Effector memory CD8-positive, alpha-beta T cell (primary cell): Measurements from ENCODE around the gene CORO1C.
A peak's percentile ranks its signal among the peaks of the same experiment; 100 is the strongest.

Experiments
- ATAC-seq: fragments of 150-1000 bp; cut with Tn5 transposase; replicated peaks from 2 replicates; pipeline ENCODE4 v1.10.0; 2021; ENCODE audit warnings: mild to moderate bottlenecking, moderate library complexity
- DNase-seq, 3 experiments: peaks; one replicate each; pipeline ENCODE4 v3.0.0; 2021
- H3K27ac Mint-ChIP-seq, 2 donors: one replicate each; pipeline ENCODE4 v1.8.0; 2022; ENCODE audit warnings: mild to moderate bottlenecking in 2 of 2, mixed read lengths in 2 of 2, moderate library complexity in 2 of 2
- H3K27me3 Mint-ChIP-seq, 2 donors: one replicate each; pipeline ENCODE4 v1.8.0; 2022; ENCODE audit warnings: mixed read lengths in 2 of 2
- H3K36me3 Mint-ChIP-seq: one replicate; pipeline ENCODE4 v1.8.0; 2022; ENCODE audit warnings: mild to moderate bottlenecking, moderate library complexity, mixed read lengths; ENCODE audit not compliant: insufficient read depth
- H3K4me1 Mint-ChIP-seq, 2 donors: one replicate each; pipeline ENCODE4 v1.8.0; 2022; ENCODE audit warnings: low read depth in 2 of 2, mixed read lengths in 2 of 2
- H3K4me3 Mint-ChIP-seq, 2 donors: one replicate each; pipeline ENCODE4 v1.8.0; 2022; ENCODE audit warnings: mild to moderate bottlenecking in 2 of 2, mixed read lengths in 2 of 2, moderate library complexity in 2 of 2
- H3K9me3 Mint-ChIP-seq, 2 donors: one replicate each; pipeline ENCODE4 v1.8.0; 2022; ENCODE audit warnings: mixed read lengths in 2 of 2

The CORO1C gene

DNA sequence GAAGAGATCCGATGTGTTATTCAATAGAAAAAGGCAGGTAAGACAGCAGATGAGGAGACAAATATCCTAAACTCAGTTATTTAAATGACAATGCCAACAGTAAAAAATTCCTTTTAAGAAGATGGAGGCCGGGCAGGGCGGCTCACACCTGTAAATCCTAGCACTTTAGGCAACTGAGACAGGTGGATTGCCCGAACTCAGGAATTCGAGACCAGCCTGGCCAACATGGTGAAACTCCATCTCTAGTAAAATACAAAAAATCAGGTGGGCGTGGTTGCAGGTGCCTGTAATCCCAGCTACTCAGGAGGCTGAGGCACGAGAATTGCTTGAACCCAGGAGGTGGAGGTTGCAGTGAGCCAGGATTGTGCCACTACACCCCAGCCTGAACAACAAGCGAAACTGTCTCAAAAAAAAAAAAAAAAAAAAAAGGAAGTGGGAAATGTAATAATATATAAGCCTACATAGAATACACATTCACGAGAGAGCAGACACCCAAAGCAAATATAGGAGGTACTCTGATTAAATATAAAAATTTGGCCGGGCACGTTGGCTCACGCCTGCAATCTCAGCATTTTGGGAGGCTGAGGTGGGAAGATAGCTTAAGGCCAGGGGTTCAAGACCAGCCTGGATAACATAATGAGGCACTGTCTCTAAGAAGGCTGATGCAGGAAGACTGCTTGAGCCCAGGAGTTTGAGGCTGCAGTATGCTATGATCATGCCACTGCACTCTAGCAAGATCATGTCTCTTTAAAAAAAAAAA lies 19.0 kb downstream of the CORO1C start:
- H3K4me1 Mint-ChIP-seq = peaks cover 0 to 4% of the 10 kb centered on the region in 2 donors
- no peak for ATAC-seq
- H3K9me3 Mint-ChIP-seq = no peaks in the 10 kb centered on the region
- H3K36me3 Mint-ChIP-seq = peaks cover 5% of the 10 kb centered on the region
- no peak for DNase-seq
- no peak overlapping the region for H3K27ac Mint-ChIP-seq
- H3K4me3 Mint-ChIP-seq = no peak overlapping the region
- H3K27me3 Mint-ChIP-seq = no peaks in the 10 kb centered on the region

DNA sequence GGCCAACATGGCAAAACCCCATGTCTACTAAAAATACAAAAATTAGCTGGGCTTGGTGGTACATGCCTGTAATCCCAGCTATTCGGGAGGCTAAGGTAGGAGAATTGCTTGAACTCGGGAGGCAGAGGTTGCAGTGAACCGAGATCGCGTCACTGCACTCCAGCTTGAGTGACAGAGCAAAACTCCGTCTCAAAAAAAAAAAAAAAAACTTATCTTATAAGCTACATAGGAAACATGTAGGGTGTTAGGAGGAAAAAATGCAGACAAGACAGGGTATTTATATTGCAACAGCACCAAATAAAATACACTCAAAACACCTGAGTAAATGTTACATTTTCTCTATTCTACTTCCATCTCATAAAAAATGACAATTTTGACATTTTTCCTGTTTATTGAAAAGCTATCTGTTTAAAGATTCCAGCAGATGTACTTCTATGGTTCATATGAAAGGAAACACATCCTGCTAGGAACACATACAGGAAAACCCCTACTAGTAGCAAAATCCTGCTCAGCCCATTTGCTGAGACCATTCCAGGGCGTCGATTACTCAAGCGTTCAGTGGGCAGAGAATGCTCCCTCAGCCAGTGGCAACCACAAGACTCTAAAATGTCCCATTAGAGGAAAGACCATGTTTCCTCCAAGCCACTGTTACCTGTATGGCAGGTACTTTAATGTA lies 19.7 kb downstream of the CORO1C start:
- ATAC-seq (no peak), DNase-seq (no peak)
- Mint-ChIP-seq H3K9me3 (no peaks in the 10 kb centered on the region), H3K4me1 (peaks cover 0 to 4% of the 10 kb centered on the region in 2 donors), H3K4me3 (no peak overlapping the region), H3K36me3 (peaks cover 5% of the 10 kb centered on the region), H3K27ac (no peak overlapping the region), H3K27me3 (no peaks in the 10 kb centered on the region)

DNA sequence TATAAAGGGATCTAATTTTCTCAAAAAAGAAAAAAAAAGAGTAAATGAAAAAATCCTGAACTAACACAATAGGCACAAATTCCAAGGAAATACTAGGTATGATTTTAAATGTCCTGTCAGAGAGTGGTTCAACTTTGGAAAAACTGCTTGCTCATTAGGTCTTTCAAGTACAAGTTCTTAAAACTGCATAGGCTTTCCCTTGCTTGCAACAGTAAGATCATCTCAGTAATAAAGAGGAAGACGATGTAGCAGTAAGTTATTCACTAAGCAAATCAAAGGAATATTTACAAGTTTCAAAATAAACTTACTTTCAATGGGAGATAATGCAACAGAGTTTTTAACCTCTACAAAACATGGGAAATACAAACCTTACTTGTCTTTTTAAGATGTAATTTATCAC lies 21.6 kb downstream of the CORO1C start:
- ATAC-seq = no peak
- Mint-ChIP-seq H3K36me3 (peaks cover 5% of the 10 kb centered on the region), H3K4me3 (no peak overlapping the region), H3K9me3 (no peaks in the 10 kb centered on the region), H3K4me1 (peaks cover 0 to 4% of the 10 kb centered on the region in 2 donors), H3K27me3 (no peaks in the 10 kb centered on the region), H3K27ac (no peak overlapping the region)
- no peak for DNase-seq

DNA sequence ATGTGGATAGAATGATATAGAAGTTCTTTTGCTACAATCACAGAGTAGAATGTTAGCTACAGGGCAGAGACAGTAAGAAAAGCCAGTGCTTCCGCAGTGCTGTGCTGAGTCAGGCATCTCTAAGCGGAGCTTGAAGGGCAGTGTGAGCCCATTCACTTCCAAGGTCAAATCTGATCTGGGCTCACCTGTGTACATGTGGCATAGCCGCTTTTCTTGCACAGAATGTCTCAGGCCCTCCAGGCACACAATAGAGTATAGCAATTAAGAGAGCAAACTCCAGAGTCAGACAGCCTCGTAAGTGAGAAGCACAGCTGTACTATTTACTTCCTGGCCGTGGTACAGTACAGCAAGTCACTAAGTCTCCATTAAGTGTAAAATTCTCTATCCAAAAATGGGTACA lies 26.8 kb downstream of the CORO1C start:
- peaks cover 3 to 8% of the 10 kb centered on the region in 2 donors for H3K4me1 Mint-ChIP-seq
- no peak overlapping the region for H3K4me3 Mint-ChIP-seq
- no peaks in the 10 kb centered on the region for H3K27me3 Mint-ChIP-seq
- H3K27ac Mint-ChIP-seq = no peak overlapping the region
- H3K9me3 Mint-ChIP-seq = no peaks in the 10 kb centered on the region
- DNase-seq (no peak), ATAC-seq (no peak)
- no peaks in the 10 kb centered on the region for H3K36me3 Mint-ChIP-seq

DNA sequence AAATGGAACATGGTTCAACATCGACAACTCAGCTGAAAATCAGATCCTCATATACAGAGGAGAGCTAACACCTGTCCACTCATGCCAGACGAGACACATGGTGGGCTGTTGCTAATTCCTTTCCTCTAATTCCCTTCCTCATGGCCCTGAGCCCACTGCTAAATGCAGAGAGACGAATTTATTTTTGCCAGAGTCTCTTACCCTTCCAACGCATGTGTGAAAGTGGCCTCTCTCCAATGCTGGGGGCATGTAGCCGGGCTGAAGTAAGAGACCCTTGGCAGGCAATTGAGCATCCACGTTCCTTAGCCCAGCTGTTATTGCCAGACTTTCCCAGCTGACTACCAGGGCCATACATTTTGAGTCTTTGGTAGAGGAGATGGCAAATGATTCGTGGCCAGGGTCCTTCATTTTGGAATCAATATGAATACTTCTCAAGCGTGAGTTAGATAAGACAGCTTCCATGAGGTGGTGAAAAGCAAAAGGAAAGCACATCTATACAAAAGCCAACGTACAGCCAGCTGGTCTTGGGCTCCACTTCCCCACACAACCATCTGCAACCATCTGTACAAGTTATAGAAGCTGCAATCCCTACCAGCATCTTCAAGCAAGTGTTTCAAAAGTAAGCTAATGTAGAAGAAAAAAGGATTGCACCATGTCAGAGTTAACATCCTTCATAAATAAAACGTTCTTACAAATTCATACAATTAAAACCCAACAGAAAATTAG lies 28.6 kb downstream of the CORO1C start:
- H3K27ac Mint-ChIP-seq = no peak overlapping the region
- H3K27me3 Mint-ChIP-seq = no peaks in the 10 kb centered on the region
- DNase-seq (no peak), ATAC-seq (no peak)
- H3K4me3 Mint-ChIP-seq = no peak overlapping the region
- peaks cover 3% of the 10 kb centered on the region for H3K36me3 Mint-ChIP-seq
- H3K9me3 Mint-ChIP-seq = no peaks in the 10 kb centered on the region
- peaks cover 3 to 8% of the 10 kb centered on the region in 2 donors for H3K4me1 Mint-ChIP-seq

DNA sequence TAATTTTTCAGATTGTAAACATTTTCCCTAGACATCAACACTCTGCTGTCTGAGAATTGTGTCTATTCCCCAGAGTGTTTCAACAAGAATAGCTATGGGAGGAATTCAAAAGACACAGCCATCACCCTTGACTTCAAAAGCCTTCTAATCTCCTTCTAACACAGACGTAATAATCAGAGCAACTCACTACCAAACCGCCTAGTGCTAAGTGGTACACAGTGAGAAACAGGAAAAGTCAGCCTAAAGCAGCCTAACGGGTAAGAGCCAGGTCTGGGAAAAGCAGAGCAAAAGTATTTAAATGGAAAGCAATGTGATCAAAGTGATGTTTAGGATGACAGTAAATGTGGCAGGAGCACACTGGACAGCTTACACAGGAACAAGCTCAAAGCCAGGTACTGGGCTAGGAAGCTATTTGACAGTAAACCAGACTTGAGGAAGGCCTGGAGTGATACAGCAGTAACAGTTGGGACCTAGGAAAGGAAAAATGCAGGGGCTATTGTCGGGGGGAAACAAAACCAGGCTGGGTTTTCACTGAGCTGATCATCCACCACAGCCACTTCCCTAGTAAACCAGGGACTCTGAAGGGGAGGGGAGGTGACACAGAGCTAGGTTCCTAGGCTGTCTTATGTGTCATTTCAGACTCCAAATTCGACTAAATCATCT lies 29.4 kb downstream of the CORO1C start:
- H3K4me1 Mint-ChIP-seq = peaks cover 3 to 8% of the 10 kb centered on the region in 2 donors
- H3K36me3 Mint-ChIP-seq = peaks cover 3% of the 10 kb centered on the region
- no peaks in the 10 kb centered on the region for H3K27me3 Mint-ChIP-seq
- ATAC-seq (peak; percentile 35), DNase-seq (no peak)
- H3K27ac Mint-ChIP-seq = no peak overlapping the region
- H3K9me3 Mint-ChIP-seq = no peaks in the 10 kb centered on the region
- no peak overlapping the region for H3K4me3 Mint-ChIP-seq

DNA sequence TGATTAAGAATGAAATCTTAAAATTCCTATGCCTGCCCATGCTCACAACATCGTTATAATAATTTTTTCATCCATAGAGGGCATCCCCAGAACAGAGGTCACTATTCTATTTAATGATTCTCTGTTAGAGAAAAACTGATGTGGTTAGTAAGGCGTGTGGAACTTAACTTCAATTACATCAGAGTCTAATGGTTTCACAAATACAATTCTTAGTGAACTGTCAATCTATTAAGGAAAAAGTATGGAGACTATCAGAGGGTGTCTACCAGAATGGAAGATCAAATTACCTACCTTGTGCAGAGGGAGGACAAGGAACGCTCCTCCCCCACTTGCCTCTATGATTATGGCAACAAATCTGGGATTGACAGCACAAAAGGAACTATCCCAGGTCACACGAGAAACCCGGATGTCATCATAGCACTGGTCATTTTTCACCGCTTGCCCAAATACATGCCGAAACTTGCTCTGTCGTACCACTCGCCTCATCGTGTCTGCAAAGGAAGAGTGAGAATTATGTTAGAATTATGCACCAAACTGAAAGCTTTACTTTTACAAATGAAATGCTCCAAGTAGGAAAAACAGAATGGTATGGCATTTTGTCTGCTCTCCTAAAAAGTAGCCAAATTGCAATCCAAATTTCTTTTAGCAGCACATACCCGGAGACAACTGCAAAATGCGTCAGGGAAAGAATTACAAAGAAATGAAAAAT lies 30.3 kb downstream of the CORO1C start:
- H3K27me3 Mint-ChIP-seq = no peaks in the 10 kb centered on the region
- peaks cover 3% of the 10 kb centered on the region for H3K36me3 Mint-ChIP-seq
- no peak overlapping the region for H3K4me3 Mint-ChIP-seq
- DNase-seq (no peak), ATAC-seq (no peak)
- no peak overlapping the region for H3K27ac Mint-ChIP-seq
- H3K4me1 Mint-ChIP-seq = peaks cover 5 to 8% of the 10 kb centered on the region in 2 donors
- no peaks in the 10 kb centered on the region for H3K9me3 Mint-ChIP-seq

DNA sequence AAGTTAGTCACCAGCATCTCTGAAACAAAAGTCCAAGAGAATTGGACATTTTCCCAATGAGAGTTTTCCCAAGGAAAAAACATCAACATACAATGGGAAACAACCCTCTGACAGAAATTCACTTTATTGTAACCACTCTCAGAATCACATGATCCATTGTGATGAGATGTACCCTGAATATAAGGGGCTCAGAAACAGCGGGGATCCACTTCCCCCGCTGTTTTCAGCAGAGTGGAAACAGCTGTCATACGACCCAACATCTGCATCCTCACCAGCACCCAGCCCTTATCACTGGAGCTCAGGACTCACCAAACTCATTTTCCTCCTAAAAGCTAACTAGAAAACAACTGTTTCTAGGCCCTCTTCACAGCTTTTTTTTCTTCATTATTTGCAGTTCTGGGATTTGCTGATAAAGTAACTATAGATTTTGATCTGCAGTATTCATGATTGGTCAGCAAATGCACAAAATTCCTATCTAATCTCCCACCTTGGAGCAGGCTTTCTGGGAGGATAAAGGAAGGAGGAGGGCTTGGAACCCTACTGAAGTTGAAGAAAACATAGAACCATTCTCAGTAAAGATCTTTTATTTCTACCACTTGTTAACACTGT lies 31.3 kb downstream of the CORO1C start:
- DNase-seq (no peak), ATAC-seq (no peak)
- Mint-ChIP-seq H3K4me3 (no peak overlapping the region), H3K4me1 (peaks cover 7 to 10% of the 10 kb centered on the region in 2 donors), H3K9me3 (no peaks in the 10 kb centered on the region), H3K27me3 (no peaks in the 10 kb centered on the region), H3K36me3 (peaks cover 7% of the 10 kb centered on the region), H3K27ac (no peak overlapping the region)

DNA sequence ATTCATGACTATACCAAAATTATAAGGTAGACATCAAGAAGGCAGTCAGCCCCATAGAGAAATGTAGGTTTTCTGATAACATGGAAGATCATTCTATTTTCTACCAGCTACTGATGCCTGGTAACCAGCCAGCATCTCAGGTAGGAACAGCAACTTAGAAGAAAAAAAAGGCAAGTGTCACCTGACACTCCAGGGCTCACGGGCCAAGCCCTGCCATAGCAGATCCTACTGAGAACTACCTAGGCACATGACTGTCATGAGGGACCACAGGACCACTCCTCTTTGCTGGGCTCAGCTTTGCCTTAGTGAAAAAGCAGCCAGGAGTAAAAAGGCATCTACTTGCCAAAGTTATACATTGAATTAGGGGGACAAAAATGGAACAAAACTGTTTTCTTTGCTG lies 33.4 kb downstream of the CORO1C start:
- Mint-ChIP-seq H3K4me1 (peaks cover 7 to 10% of the 10 kb centered on the region in 2 donors), H3K9me3 (no peaks in the 10 kb centered on the region), H3K27me3 (no peaks in the 10 kb centered on the region), H3K4me3 (no peak overlapping the region), H3K36me3 (peaks cover 7% of the 10 kb centered on the region), H3K27ac (no peak overlapping the region)
- DNase-seq (no peak), ATAC-seq (no peak)

DNA sequence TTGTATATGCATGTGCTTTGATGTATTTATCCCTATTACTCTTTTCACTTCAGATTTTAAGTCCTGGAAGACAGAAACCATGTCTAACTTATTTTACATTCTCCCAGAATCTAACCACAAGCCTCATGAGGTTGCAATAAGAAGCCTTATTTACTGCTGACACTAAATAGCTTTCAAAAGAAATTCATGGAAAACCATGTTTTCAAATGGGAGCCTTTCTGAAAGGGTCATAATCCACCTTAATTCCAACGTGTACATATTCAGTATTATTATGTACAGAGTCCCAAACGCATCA lies 34.4 kb downstream of the CORO1C start:
- no peak overlapping the region for H3K27ac Mint-ChIP-seq
- DNase-seq = no peak
- no peak overlapping the region for H3K4me3 Mint-ChIP-seq
- H3K4me1 Mint-ChIP-seq = peaks cover 10 to 11% of the 10 kb centered on the region in 2 donors
- no peak for ATAC-seq
- H3K9me3 Mint-ChIP-seq = no peaks in the 10 kb centered on the region
- H3K27me3 Mint-ChIP-seq = no peaks in the 10 kb centered on the region
- H3K36me3 Mint-ChIP-seq = peaks cover 7% of the 10 kb centered on the region

DNA sequence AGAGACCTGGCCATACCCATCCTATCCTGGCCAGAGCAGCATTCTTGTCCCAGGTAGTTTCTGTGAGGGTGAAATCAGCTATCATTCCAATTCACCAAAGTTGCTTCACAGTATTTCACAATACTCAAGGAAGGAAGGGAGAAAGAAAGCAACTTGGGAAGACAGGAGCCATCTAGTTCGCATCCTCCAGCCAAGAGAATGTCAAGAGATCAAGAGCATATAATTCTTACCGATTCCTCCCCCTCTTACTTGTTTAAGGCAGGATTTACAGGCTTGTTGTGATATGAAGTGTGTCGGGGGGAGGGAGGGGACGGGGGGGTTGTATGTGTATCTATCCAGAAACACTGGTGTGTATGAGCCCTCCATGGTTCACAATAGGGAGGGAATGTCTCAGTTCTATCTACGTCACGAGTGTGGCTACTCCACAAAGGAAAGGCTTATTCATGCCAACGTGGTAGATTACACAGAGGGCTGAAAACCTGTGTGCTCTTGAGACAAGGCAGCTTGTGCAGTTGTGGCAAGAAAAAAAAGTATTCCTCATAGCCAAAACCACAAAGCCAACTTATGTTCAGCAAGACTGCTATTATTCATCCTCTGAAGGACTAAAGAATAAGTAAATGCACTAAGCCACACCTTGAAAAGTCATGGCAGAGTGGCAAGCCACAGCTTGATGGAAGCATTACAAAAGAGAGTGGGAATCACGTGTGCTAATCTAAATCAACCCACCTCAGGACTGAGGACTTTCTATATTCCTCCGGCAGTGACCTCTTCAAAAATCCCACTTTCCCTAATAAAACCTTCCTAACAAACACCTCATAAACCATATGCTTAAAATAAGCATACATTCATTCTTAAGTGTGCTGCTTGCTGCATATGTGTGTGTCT lies 35.0 kb downstream of the CORO1C start:
- no peaks in the 10 kb centered on the region for H3K27me3 Mint-ChIP-seq
- H3K9me3 Mint-ChIP-seq = no peaks in the 10 kb centered on the region
- peak overlapping the region in 1 of 2 donors; percentile 20 for H3K27ac Mint-ChIP-seq
- no peak overlapping the region for H3K4me3 Mint-ChIP-seq
- peaks cover 7% of the 10 kb centered on the region for H3K36me3 Mint-ChIP-seq
- no peak for DNase-seq
- ATAC-seq = no peak
- peaks cover 11 to 14% of the 10 kb centered on the region in 2 donors for H3K4me1 Mint-ChIP-seq

DNA sequence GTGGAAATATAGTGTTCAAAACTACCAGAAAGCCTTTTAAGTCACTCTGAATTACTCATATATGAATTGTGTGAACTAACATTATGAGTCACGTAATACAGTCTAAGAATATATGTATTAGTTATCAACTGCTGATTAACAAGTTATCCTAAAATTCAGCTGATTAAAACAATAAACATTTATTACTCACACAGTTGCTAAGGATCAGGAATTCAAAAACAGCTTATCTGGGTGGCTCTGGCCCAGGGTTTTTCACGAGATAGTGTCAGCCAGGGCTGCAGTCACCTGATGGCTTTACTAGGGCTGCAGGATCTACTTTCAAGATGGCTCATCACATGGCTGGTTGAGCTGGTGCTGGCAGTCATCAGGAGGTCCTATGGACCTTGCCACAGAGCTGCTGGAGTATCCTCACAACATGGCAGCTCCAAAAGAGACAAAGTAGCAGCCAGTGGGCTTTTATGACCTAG lies 36.5 kb downstream of the CORO1C start:
- no peak for DNase-seq
- Mint-ChIP-seq H3K4me3 (no peak overlapping the region), H3K4me1 (peaks cover 25 to 27% of the 10 kb centered on the region in 2 donors), H3K27ac (no peak overlapping the region), H3K9me3 (no peaks in the 10 kb centered on the region), H3K27me3 (no peaks in the 10 kb centered on the region), H3K36me3 (peaks cover 7% of the 10 kb centered on the region)
- no peak for ATAC-seq
